Esophagus muscularis mucosa (tissue), 4 donors: ENCODE measurements around the gene TMEM82.

Experiments used
- EP300 ChIP-seq: sonication (generic); formaldehyde crosslinking; IDR thresholded peaks from one replicate; pipeline ENCODE4 v1.6.1; 2017; ENCODE audit warnings: antibody characterized with exemption
- POLR2AphosphoS5 ChIP-seq, 2 donors: sonication (generic); formaldehyde crosslinking; IDR thresholded peaks; one replicate each; pipeline ENCODE4 v1.6.1; 2017; ENCODE audit warnings: antibody characterized with exemption in 2 of 2
- TF ChIP-seq, protein P1 (sequence below), 3 experiments: fragments of 200-600 bp in 2 of 3; fragments of 450-650 bp in 1 of 3; sonication (generic) in 2 of 3; IDR thresholded peaks; one replicate each; pipeline ENCODE4 v1.5.1; 2017 to 2019; ENCODE audit warnings: antibody characterized with exemption in 3 of 3, mild to moderate bottlenecking in 2 of 3, moderate library complexity in 1 of 3

GRCh38 chr1:15765495-15766194 lies 23.3 kb downstream of the TMEM82 start:
- TF ChIP-seq EP300 (no peak), POLR2AphosphoS5 (IDR thresholded peaks at IDR 0.05) (no peak)
- TF ChIP-seq, protein P1, sequence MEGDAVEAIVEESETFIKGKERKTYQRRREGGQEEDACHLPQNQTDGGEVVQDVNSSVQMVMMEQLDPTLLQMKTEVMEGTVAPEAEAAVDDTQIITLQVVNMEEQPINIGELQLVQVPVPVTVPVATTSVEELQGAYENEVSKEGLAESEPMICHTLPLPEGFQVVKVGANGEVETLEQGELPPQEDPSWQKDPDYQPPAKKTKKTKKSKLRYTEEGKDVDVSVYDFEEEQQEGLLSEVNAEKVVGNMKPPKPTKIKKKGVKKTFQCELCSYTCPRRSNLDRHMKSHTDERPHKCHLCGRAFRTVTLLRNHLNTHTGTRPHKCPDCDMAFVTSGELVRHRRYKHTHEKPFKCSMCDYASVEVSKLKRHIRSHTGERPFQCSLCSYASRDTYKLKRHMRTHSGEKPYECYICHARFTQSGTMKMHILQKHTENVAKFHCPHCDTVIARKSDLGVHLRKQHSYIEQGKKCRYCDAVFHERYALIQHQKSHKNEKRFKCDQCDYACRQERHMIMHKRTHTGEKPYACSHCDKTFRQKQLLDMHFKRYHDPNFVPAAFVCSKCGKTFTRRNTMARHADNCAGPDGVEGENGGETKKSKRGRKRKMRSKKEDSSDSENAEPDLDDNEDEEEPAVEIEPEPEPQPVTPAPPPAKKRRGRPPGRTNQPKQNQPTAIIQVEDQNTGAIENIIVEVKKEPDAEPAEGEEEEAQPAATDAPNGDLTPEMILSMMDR (IDR thresholded peaks at IDR 0.05): no peak
